Retina (tissue), 1 donor: Measurements from ENCODE around the gene CSRP1.
A peak's percentile ranks its signal among the peaks of the same experiment; 100 is the strongest.
"Not testable (repeated sequence)": the region's sequence is repeated elsewhere in the genome, so short reads cannot be mapped to it uniquely, and the experiment has no call there.

Experiments
- DNase-seq: peaks from one replicate; pipeline ENCODE4 v3.0.0-alpha.2; 2016

Gene CSRP1

DNA sequence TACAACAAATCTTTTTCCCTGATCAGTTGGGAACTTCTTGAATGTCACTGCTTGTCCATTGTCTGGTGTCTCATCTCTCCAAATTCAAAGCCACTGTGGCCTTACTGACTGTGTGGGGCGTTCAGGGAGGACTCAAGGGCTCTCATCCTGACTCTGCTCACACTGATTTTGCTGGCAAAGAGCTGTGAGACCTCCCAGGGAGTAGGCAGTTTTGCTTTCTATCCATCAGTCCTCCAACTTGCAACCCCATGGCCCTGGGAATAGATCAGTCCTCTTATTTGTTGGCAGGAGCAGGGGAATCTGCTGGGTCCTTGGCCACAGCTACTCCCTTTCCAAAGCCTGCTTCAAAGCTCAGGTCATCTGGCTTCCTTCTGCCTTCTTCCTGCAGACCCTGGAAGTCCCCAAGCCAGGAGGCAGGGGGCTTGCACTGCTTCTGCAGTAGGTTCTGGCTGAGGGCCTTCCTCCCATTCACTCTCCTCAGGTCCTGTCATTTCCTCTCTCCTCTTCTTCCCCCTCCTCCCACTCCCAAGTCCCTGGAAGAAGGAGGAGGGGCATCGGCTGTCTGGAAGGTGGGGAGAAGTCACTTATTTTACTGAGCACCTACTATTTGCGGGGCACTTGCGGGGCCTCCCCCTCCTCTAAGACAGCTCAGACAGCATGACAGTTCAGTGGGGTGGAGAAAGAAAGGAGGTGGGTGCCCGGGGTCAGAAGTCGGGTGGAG, 31.1 kb upstream of the CSRP1 start:
- peak; percentile 38 for DNase-seq

DNA sequence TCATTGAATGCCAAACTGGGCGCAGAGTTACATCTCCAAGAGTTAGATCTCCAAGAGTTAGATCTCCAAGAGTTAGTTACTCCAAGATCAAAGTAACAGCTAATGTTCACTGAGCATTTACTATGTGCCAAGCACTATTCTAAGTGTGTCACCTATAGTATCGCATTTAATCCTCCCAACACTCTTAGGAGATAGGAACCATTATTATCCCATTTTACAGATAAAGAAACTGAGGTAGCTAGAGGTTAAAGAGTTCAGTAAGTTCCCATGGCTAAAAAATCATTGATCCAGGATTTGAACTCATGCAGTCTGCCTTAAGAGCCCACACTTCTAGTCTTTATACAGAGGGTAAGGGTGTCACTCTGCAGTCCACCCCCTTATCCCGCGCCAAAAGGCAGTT, 30.5 kb upstream of the CSRP1 start:
- DNase-seq = no peak

DNA sequence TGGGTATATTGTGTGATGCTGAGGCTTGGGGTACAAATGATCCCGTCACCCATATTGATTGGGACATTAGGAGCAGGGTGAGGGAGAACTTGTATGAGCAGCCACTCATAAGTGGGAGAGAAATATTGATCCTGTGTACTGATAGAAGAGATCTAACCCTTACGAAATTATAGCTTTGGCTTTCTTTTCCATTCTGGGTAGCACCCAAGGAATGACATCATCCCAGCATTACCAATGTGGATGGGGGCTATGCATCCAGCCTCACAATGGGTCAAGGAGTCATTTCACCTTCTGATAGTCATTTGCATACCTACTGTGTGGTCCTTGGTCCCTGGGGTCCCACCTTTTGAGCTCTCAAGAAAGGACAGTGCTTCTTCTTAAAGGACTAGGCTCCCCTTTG, 30.1 kb upstream of the CSRP1 start:
- DNase-seq = no peak

DNA sequence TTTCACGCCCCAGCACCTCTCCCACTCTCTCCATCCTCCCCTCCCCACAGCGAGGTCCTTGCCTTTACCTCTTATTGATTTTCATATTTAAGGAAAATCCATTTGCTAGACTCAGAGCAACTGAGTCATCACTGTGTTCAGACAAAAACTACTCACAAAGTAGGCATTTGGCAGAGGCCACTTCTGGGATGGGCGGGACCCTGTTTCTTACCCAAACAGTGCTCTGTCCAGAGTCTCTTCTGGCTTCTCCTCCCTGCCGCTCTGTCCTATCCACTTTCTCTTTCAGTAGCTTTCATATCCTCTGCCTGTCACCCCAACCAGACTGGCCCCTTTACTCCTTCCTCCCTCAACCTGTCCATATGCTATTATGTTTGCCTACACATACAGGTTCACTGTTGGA, 29.6 kb upstream of the CSRP1 start:
- DNase-seq = no peak

DNA sequence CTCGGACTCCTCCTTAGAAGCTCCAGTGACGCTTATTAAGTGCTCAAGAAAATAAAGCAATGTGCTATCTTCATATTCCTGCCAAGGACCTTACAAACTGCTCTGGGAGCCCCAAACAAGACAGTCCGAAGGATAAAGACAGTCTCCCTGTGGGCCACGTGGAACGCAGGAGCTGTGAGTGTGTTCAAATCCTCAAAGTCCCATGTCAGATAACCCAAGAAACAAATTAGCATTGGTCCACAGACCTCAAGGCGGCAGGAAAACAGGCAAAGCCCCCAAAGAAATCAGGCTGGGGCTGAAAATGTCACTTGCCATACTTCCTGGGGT, 29.0 kb upstream of the CSRP1 start:
- no peak for DNase-seq

DNA sequence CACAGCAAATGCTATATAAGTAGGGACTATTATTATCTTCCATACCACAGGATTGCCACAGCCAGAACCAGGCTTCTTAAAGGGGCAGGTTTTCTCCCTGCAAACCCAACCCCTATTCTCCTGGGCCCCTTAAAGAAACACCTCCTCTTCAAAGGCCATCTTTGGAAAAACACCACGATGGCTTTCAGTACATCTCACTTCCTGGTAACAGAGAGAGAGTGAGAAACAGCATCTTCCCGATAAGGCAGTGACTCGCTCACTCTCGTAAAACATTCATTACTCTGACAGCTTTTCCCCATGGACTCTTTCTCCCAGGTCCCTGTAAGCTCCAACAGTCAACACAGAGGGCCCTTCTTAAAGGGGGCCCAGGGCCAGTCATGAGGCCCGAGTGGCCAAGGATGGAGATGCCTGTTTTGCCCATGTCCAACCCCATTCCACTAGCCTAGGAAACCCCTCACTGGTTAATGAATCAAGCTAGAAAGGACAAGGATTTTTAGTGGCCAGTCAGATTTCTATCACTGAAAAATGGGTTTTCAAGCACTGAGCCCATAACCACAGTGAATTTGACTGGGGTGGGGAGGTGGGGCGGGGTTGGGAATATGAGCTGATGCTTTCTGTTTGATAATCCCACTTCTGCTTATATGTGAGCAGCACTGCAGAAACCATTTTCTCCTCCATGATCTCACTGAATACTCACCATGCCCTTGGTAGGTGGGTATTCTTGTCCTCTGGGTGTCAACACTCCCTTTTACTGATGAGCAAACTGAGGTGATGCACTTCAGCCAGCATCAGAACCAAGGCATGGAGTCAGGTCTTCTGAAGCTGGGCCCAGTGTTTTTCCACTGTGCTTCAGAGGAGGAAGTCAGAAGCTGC, 28.4 kb upstream of the CSRP1 start:
- DNase-seq = no peak

DNA sequence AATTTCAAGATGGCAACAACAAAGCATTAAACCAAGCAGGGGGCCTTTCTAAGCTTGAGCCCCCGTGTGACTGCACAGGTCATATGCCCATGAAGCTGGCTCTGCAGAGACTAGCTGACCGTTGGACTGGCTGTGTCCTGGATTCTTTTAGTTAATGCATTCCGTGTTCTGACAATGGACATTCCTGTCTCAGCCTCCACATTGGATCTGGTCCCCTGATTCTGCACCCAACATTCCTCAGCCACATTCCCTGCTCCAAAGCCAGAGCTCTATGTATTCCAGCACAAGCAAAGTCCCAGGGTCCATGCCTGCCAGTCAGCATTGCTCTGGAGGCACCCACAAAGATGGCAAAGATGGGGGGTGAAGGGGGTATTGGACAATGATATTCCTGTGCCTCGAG, 26.9 kb upstream of the CSRP1 start:
- no peak for DNase-seq

DNA sequence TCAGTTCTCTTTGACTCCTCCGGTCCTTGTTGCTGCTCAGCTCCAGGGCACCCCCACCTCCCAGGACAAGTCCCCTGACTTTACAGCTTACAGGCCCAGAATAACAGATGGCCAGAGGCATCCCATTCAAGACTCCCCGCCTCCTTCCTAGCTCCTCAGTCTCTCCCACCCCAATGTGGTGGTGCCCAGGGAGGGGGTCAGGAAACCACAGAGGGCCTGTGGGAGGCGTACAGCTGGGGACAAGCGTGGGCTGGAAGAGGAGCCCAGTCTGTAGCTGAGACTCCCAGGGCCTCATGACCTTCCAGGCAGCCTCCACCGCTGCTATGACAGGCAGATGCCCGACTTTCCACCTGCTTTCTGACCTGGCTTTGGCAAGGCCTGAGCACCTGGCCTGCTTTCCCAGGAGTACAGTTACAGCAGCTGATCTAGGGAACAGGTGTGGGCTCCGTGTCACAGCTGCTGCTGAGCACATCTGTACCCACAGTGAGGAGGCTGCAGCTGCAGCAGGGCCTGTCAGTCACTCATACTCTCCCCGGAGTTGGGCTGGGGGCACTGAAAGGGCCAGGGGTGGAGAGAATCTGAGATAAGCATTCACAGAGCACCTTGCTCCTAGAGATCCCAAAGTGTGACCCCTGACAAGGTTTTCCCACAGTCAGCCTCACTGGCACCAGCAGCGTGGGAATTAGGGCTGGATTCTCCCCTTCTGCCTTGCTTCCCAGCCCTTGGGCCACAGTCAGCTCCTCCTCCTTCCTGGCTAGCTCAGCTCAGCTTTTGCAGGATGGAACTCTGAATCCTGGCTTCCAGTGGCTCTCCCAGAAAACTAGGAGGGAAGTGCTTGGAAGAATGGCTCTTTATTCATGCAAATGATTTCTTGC, 24.9 kb upstream of the CSRP1 start:
- DNase-seq = no peak

DNA sequence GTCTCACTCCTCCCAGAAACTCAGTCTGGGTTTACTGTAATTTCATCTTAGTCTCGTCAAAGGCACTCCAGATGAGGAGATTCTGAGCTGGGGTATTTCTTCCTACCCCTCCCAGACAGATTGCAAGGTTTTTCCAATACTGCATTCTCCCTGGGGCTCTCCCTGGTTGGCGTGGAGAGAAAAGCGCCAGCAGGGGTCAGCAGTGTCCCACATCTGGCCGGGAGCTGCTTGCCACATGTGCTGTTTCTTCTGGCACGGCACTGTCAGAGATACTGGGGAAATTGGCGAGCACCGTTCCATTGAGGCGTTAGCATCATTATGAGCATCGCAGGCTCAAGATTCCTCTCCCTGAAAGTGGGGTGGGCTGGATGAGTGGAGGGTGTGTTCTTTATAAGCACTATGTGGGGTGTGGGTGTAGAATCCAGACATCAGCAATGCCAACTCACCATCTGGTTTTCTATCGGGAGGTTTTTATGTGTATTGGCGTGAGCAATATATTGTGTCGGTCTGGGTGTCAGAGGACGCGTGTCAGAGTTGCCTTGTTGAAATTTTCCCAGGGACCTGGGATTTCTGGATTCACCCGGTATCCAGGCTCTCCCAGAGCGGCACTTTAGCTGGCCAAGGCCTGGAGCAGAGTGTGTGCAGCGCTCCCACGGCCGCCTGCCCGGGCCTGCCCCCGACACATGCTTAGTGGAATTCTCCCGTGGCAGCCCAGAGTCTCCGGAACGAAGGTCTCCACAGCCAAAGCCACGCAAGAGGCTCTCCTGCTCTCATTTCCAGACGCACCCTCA, 24.0 kb upstream of the CSRP1 start:
- peak; percentile 86 for DNase-seq

DNA sequence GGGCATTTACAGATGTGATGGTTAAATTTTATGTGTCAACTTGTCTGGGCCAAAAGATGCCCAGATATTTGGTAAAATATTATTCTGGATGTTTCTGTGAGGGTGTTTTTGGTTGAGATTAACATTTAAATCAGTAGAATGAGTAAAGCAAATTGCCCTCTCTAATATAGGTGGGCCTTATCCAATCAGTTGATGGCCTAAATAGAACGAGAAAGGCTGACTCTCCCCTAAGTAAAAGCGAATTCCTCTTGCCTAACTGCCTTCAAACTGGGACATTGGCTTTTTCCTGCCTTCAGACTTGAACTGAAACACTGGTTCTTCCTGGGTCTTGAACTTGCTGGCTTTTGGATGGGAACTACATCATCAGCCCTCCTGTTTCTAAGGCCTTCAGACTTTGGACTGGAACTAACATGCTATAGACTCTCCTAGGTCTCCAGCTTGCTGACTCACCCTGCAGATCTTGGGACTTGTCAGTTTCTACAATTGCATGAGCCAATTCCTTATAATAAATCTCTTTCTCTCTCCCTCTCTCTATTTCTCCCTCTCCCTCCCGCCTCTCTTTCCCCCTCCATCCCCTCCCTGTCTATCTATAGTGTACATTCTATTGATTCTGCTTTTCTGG, 21.8 kb upstream of the CSRP1 start:
- DNase-seq = no peak

DNA sequence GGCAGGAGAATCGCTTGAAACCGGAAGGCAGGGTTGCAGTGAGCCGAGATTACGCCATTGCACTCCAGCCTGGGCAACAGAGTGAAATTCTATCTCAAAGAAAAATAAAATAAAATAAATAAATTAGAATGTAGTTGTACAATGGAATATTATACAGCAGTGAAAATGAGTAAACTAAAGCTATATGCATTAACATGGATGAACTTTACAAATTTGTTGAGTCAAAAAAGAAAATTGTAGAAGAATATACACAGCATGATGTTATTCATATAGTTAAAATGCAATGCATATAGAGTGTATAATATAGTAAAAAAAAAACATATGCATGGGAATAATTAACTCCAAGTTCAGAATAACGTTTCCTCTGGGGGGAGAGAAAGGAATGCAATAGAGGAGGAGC, 21.0 kb upstream of the CSRP1 start:
- no peak for DNase-seq

DNA sequence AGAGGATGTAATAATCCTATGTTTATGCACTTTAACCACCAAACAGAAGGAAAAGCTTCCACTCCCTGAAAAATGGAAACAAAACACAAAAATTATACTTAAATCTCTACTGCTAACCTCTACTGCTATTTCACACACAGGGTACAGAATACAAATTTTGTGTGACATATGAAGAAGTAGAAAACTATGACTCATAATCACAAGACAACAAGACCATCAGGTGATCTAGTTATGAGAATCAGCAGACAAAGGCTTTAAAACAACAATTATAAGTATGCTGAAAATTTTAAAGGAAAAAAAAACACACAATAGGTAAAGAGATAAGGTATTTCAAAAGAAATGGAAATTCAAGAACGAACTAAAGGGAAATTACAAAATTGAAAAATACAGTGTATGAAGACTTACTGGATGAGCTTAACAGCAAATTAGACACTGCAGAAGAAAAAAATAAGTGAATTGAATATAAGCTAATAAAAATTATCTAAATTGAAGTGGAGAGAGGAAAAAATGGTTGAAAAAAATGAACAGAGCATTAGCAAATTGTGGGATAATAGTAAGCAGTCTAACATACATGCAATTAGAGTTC, 18.4 kb upstream of the CSRP1 start:
- DNase-seq = no peak

DNA sequence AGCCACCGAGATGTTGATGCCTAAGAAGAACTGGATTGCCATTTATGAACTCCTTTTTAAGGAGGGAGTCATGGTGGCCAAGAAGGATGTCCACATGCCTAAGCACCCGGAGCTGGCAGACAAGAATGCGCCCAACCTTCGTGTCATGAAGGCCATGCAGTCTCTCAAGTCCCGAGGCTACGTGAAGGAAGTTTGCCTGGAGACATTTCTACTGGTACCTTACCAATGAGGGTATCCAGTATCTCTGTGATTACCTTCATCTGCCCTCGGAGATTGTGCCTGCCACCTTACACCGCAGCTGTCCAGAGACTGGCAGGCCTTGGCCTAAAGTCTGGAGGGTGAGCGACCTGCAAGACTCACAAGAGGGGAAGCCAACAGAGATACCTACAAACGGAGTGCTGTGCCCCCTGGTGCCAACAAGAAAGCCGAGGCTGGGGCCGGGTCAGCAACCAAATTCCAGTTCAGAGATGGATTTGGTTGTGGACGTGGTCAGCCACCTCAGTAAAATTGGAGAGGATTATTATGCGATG, 13.2 kb upstream of the CSRP1 start:
- not testable (repeated sequence) for DNase-seq

DNA sequence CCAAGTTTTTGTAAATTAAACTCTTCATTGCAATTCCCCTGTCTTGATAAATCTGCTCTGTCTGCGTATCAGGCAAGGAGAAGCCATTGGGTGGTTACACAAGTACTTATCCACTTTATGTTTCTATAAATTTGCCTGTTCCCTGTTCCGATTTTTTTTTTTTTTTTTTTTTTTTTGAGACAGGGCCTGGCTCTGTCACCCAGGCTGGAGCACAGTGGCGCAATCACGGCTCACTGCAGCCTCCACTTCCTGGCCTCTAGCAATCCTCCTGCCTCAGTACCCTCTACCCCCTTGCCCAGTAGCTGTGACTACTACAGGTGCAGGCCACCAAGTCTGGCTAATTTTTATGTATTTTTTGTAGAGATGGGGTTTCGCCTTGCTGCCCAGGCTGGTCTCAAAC, 11.1 kb upstream of the CSRP1 start:
- DNase-seq = no peak

DNA sequence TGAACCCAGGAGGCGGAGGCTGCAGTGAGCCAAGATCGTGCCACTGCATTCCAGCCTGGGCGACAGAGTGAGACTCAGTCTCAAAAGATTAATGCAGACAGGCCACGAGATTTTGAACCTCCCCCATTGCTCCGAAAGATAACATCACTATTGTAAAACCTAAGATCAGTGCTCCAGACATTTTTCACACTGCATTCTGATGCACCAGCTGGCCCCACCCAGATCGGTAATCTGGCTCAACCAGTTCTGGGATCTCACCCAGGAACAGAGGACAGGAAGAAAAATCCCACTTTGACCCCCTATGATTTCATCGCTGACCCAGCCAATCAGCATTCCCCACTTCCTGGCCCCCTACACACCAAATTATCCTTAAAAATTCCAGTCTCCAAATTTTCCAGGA, 10.7 kb upstream of the CSRP1 start:
- no peak for DNase-seq

DNA sequence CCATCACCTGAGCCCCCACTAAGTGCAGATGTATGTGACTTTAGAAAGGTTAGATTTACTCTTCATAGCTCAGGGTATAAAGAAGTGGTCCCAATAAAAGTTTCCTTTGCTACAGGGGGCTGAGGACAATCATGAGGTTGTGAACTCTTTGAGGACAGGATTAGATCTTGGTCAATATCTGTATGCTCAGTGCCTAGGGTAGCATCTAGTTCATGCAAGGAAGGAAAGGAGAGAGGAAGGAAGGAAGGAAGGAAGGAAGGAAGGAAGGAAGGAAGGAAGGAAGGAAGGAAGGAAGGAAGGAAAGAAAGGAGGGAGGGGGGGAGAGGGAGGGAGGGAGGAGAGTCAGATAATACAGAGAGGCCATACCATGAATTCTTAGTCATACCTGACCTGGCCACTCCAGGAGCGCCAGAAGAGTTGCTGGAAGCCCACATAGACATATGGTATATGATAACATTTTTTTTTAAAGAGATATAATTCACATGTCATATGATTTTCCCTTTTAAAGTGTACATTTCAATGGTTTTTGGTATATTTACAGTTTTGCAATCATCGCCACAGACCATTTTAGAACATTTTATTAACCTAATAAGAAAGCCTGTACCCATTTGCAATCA, 9.7 kb upstream of the CSRP1 start:
- DNase-seq = no peak

DNA sequence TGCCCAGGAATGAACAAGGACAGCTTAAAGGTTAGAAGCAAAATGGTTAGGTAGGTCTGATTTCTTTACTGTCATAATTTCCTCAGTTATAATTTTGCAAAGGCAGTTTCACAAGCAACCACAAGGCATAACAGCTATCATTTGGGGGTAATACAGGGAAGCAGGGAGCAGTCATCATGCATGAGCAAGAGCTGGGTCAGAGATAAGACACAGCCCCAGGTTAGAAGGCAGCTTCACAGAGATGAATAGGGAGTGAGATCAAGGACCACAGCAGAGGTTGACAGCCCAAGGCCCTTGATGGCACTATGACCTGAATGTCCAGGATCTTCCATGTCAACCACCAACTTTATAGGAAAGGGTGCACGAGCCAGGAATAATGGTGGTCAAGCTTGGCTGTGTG, 9.0 kb upstream of the CSRP1 start:
- no peak for DNase-seq

DNA sequence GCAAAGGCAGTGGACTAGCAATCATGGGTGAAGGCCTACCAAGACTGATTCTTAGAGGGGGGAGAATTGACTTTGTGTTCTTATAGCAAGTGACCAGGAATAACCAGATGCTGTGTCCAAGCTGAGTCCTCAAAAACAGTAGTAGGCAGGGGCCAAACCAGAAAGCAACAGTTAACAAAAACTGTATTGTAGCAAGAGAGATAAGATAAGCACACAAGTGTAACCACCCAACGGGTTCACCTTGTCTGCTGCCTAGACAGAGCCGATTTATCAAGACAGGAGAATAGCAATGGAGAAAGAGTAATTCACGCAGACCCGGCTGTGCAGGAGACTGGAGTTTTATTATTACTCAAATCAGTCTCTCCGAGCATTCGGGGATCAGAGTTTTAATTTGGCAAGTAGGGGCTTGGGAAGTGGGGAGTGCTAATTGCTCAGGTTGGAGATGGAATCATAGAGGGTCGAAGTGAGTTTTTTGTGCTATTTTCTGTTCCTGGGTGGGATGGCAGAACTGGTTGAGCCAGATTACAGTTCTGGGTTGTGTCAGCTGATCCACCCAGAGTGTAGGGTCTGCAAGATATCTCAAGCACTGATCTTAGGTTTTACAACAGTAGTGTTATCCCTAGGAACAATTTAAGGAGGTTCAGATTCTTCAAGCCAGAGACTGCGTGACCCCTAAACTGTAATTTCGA, 8.3 kb upstream of the CSRP1 start:
- DNase-seq = no peak

DNA sequence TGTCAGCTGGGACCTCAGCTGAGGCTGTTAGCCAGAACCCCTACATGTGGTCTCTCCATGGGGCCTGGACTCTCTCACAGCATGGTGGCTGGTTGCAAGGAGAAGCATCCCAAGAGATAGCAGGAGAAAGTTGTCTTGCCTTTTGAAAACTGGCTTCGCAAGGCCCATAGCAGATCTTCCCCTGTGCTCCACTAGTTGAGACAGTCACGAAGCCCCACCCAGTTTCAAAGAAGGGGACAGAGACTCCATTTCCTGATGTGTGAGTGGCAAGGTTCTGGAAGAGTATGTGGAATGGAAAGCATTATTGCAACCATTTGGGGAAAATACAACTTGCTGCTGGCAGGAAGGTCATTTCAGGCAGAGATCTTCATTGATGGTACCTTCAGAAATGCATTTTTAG, 7.5 kb upstream of the CSRP1 start:
- no peak for DNase-seq

DNA sequence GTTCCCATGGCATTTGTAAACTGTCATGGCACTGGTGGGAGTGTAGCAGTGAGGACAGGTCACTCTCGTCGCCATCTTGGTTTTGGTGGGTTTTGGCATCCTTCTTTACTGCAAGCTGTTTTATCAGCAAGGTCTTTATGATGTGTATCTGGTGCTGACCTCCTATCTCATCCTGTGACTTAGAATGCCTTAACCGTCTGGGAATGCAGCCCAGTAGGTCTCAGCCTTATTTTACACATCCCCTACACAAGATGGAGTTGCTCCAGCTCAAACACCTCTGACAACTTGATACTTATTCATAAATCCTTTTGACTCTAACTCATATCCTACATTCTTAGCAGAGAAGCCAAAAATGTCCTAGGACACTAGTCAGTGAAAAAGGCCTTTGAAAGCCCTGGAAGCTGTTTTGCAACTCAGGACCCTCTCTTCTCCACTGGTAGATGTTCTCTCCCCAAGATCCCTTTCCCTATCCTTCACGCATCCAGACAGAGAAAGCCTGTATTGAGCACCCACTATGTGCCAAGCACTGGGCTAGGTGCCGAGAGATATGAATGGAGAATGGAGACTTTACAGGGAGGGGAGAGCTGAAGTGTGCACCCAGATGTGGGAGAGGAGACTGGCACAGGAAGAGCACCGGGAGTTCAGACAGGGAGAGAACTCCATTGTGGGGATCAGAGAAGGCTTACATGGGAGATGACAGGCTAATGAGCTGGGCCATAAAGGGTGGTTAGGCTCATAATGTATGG, 6.7 kb upstream of the CSRP1 start:
- no peak for DNase-seq
